ENCODE data around the gene SIGLEC7. TPM values are rescaled to one million over a fixed set of nuclear protein-coding genes. Genes with fewer than 3 reads are reported as not detected.

Gene SIGLEC7
- total RNA-seq, 1 donor from 2014 or later: 0.47 TPM

GRCh38 chr19:51181913-51182419 lies 39.9 kb downstream of the SIGLEC7 start:
- peaks cover 66% of the 10 kb centered on the region for H3K27me3 ChIP-seq (ENCODE audit: low read depth)
- no peaks in the 10 kb centered on the region for H3K4me1 ChIP-seq
- no peaks in the 10 kb centered on the region for H3K36me3 ChIP-seq
- H3K9me3 ChIP-seq (replicated peaks): no peaks in the 10 kb centered on the region
- TF ChIP-seq CTCF (IDR thresholded peaks at IDR 0.05; ENCODE audit: borderline replicate concordance): no peak
- H3K4me3 ChIP-seq: no peak overlapping the region
- no peak for DNase-seq
- no peak overlapping the region for H3K27ac ChIP-seq (replicated peaks)
- intact Hi-C loops (cut with micrococcal nuclease): no loop called here

GRCh38 chr19:51183629-51184028 lies 41.5 kb downstream of the SIGLEC7 start:
- TF ChIP-seq CTCF (IDR thresholded peaks at IDR 0.05; ENCODE audit: borderline replicate concordance): no peak
- no peaks in the 10 kb centered on the region for H3K36me3 ChIP-seq
- DNase-seq: no peak
- no peak overlapping the region for H3K27ac ChIP-seq (replicated peaks)
- H3K4me3 ChIP-seq: no peak overlapping the region
- peaks cover 61% of the 10 kb centered on the region for H3K27me3 ChIP-seq (ENCODE audit: low read depth)
- H3K9me3 ChIP-seq (replicated peaks): no peaks in the 10 kb centered on the region
- no peaks in the 10 kb centered on the region for H3K4me1 ChIP-seq
- intact Hi-C loops (cut with micrococcal nuclease): no loop called here

- intact Hi-C loops (cut with micrococcal nuclease): no loop called here
- H3K36me3 ChIP-seq: no peaks in the 10 kb centered on the region
- TF ChIP-seq CTCF (IDR thresholded peaks at IDR 0.05; ENCODE audit: borderline replicate concordance): no peak
- no peaks in the 10 kb centered on the region for H3K4me1 ChIP-seq
- no peak overlapping the region for H3K27ac ChIP-seq (replicated peaks)
- no peak overlapping the region for H3K4me3 ChIP-seq
- DNase-seq: no peak
- no peaks in the 10 kb centered on the region for H3K9me3 ChIP-seq (replicated peaks)
- peaks cover 55% of the 10 kb centered on the region for H3K27me3 ChIP-seq (ENCODE audit: low read depth)
These were observed 43.2 kb downstream of the SIGLEC7 start for GRCh38 chr19:51185069-51185867.

GRCh38 chr19:51185868-51186215 lies 43.7 kb downstream of the SIGLEC7 start:
- no peak for TF ChIP-seq CTCF (IDR thresholded peaks at IDR 0.05; ENCODE audit: borderline replicate concordance)
- intact Hi-C loops (cut with micrococcal nuclease): no loop called here
- Histone ChIP-seq H3K27me3 (ENCODE audit: low read depth) (peaks cover 55% of the 10 kb centered on the region), H3K27ac (replicated peaks) (no peak overlapping the region), H3K4me1 (no peaks in the 10 kb centered on the region), H3K9me3 (replicated peaks) (no peaks in the 10 kb centered on the region), H3K4me3 (no peak overlapping the region), H3K36me3 (no peaks in the 10 kb centered on the region)
- no peak for DNase-seq

- no peak overlapping the region for H3K27ac ChIP-seq (replicated peaks)
These were observed 44.2 kb downstream of the SIGLEC7 start for GRCh38 chr19:51186323-51186722.

More at GRCh38 chr19:51186323-51186722, 44.2 kb downstream of the SIGLEC7 start:
- intact Hi-C loops (cut with micrococcal nuclease): no loop called here
- Histone ChIP-seq H3K4me3 (no peak overlapping the region), H3K27me3 (ENCODE audit: low read depth) (peaks cover 54% of the 10 kb centered on the region), H3K36me3 (no peaks in the 10 kb centered on the region), H3K9me3 (replicated peaks) (no peaks in the 10 kb centered on the region), H3K4me1 (no peaks in the 10 kb centered on the region)
- no peak for DNase-seq
- no peak for TF ChIP-seq CTCF (IDR thresholded peaks at IDR 0.05; ENCODE audit: borderline replicate concordance)
